Breast epithelium (tissue), 4 donors: ENCODE data around the gene GIN1. TPM values are rescaled to one million over a fixed set of nuclear protein-coding genes. Genes with fewer than 3 reads are reported as not detected.

Experiments used
- DNase-seq, 2 donors: peaks; one replicate each; pipeline ENCODE4 v3.0.0-alpha.2; 2019; ENCODE audit warnings: low spot score in 2 of 2
- H3K27ac ChIP-seq, 2 donors: fragments of 200-600 bp; sonication (generic) in 1 of 2; one replicate each; pipeline ENCODE4 v1.5.1; 2016 to 2019; ENCODE audit warnings: mild to moderate bottlenecking in 1 of 2
- H3K27me3 ChIP-seq, 2 donors: fragments of 200-600 bp; sonication (generic) in 1 of 2; one replicate each; pipeline versions ENCODE4 v1.5.1 to v1.6.0; 2017 to 2019; ENCODE audit warnings: control low read depth in 1 of 2, mild to moderate bottlenecking in 1 of 2
- H3K36me3 ChIP-seq: fragments of 200-600 bp; one replicate; pipeline ENCODE4 v1.5.1; 2019
- H3K4me1 ChIP-seq, 2 donors: fragments of 200-600 bp; sonication (generic); one replicate each; pipeline ENCODE4 v1.5.1; 2016 to 2019; ENCODE audit warnings: control low read depth in 1 of 2
- H3K4me3 ChIP-seq, 3 donors: fragments of 200-600 bp; sonication (generic); 1 replicate in 2 of 3; 2 replicates in 1 of 3; pipeline ENCODE4 v1.5.1; 2016 to 2019; ENCODE audit warnings: mild to moderate bottlenecking in 3 of 3, moderate library complexity in 2 of 3
- H3K9me3 ChIP-seq, 2 donors: fragments of 200-600 bp; sonication (generic) in 1 of 2; one replicate each; pipeline ENCODE4 v1.5.1; 2016 to 2019; ENCODE audit warnings: control low read depth in 1 of 2
- POLR2A ChIP-seq: fragments of 450-650 bp; IDR thresholded peaks from one replicate; pipeline ENCODE4 v1.6.1; 2016; ENCODE audit warnings: antibody characterized with exemption, mild to moderate bottlenecking, moderate library complexity
- POLR2AphosphoS5 ChIP-seq, 3 donors: sonication (generic); formaldehyde crosslinking; IDR thresholded peaks; one replicate each; pipeline ENCODE4 v1.6.1; 2017; ENCODE audit warnings: antibody characterized with exemption in 3 of 3
- intact Hi-C: fragments of 100-400 bp; cut with DNase I; formaldehyde crosslinking; loops from one replicate; pipeline ENCODE4 v1.15.1; 2023; ENCODE audit warnings: low total_unique reads
- total RNA-seq, 3 donors: library from RNA; depleted of rRNA; stranded (reverse); fragments of >200 nt; gene quantifications; one replicate each; pipeline ENCODE4 v1.1.0, GENCODE V29; 2016
- TF ChIP-seq, protein P1 (sequence below), 3 donors: fragments of 450-650 bp; IDR thresholded peaks; one replicate each; pipeline ENCODE4 v1.5.1; 2016 to 2017; ENCODE audit warnings: antibody characterized with exemption in 3 of 3, mild to moderate bottlenecking in 3 of 3, moderate library complexity in 3 of 3

The GIN1 gene
- total RNA-seq, 3 donors from 2014 or later: 3.4 to 10.4 (median 4.9) TPM

DNA sequence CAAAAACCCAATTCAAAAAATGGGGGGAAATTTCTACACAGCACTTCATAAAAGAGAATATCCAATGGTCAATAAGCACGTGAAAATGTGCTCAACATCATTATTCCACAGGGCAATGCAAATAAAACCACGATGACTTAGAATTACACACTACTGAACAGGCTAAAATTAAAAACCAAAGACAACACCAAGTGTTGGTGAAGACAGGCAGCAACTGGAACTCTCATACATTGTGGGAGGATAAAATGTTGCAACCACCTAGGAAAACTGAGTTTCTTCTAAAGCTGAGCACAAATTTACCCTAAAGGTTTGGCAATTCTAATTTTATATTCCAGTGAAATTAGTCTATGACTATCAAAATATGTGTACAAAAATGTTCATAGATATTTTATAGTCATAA, 9.5 kb downstream of the GIN1 start:
- intact Hi-C loops: no loop called here
- no peaks in the 10 kb centered on the region for H3K9me3 ChIP-seq
- no peaks in the 10 kb centered on the region for H3K4me1 ChIP-seq
- no peaks in the 10 kb centered on the region for H3K36me3 ChIP-seq
- no peaks in the 10 kb centered on the region for H3K27me3 ChIP-seq
- H3K27ac ChIP-seq: no peak overlapping the region
- H3K4me3 ChIP-seq: no peak overlapping the region
- no peak for TF ChIP-seq POLR2A
- no peak for TF ChIP-seq POLR2AphosphoS5 (IDR thresholded peaks at IDR 0.05)
- no peak for DNase-seq

DNA sequence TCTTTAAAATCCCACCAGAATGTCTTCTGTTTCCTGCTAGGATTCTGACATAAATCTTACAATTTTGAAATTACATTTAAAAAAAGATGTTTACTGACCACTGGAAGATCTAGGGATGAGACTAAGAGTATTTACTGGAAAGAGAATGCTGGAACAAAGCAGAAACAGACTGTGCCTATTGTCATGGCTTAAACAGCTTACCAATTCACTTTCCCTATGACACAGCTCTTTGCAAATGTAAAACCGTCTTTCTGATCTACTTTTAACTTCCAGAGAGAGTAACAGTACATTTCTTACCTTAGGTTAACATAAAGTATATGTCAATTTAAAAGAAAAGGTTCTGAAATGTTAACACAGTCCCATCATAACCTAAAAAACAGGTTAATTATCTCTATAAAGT, 10.7 kb downstream of the GIN1 start:
- intact Hi-C loops: no loop called here
- H3K9me3 ChIP-seq: no peaks in the 10 kb centered on the region

DNA sequence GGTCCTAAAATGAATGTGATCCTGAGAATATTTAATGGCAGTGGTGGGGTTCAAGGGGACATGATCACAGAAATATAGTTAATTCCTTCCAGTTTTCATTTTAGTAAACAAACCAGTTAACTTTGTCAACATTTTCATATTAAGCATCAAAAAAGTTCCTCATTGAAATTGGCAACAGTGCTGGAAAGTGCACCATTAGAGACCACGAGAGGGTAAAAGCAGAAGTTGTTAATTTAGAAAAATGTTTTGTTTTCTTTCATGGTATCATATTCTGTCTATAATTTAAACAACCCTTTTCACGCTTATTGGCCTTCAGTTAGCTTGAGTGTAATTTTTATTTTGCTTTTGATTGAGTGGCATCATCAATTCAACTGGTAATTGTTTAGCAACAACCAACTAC, 11.9 kb downstream of the GIN1 start:
- no peak overlapping the region for H3K4me3 ChIP-seq
- H3K27me3 ChIP-seq: no peaks in the 10 kb centered on the region
- H3K27ac ChIP-seq: no peak overlapping the region
- intact Hi-C loops: no loop called here
- no peak for DNase-seq
- no peaks in the 10 kb centered on the region for H3K9me3 ChIP-seq
- TF ChIP-seq POLR2A (no peak), POLR2AphosphoS5 (IDR thresholded peaks at IDR 0.05) (no peak)
- TF ChIP-seq, protein P1, sequence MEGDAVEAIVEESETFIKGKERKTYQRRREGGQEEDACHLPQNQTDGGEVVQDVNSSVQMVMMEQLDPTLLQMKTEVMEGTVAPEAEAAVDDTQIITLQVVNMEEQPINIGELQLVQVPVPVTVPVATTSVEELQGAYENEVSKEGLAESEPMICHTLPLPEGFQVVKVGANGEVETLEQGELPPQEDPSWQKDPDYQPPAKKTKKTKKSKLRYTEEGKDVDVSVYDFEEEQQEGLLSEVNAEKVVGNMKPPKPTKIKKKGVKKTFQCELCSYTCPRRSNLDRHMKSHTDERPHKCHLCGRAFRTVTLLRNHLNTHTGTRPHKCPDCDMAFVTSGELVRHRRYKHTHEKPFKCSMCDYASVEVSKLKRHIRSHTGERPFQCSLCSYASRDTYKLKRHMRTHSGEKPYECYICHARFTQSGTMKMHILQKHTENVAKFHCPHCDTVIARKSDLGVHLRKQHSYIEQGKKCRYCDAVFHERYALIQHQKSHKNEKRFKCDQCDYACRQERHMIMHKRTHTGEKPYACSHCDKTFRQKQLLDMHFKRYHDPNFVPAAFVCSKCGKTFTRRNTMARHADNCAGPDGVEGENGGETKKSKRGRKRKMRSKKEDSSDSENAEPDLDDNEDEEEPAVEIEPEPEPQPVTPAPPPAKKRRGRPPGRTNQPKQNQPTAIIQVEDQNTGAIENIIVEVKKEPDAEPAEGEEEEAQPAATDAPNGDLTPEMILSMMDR (IDR thresholded peaks at IDR 0.05): no peak
- no peaks in the 10 kb centered on the region for H3K4me1 ChIP-seq
- no peaks in the 10 kb centered on the region for H3K36me3 ChIP-seq

More for the DNA sequence above, 10.7 kb downstream of the GIN1 start:
- Histone ChIP-seq H3K27ac (no peak overlapping the region), H3K4me3 (no peak overlapping the region), H3K4me1 (no peaks in the 10 kb centered on the region), H3K36me3 (no peaks in the 10 kb centered on the region), H3K27me3 (no peaks in the 10 kb centered on the region)
- DNase-seq: no peak
- TF ChIP-seq, protein P1 (IDR thresholded peaks at IDR 0.05): no peak
- TF ChIP-seq POLR2AphosphoS5 (IDR thresholded peaks at IDR 0.05): no peak
- TF ChIP-seq POLR2A: no peak

- no peaks in the 10 kb centered on the region for H3K27me3 ChIP-seq
- no peaks in the 10 kb centered on the region for H3K9me3 ChIP-seq
- intact Hi-C loops: no loop called here
- no peak for TF ChIP-seq POLR2A
- TF ChIP-seq, protein P1 (IDR thresholded peaks at IDR 0.05): no peak
- no peaks in the 10 kb centered on the region for H3K36me3 ChIP-seq
- no peak overlapping the region for H3K27ac ChIP-seq
- H3K4me3 ChIP-seq: no peak overlapping the region
- no peaks in the 10 kb centered on the region for H3K4me1 ChIP-seq
- DNase-seq: no peak
These were observed 17.7 kb downstream of the GIN1 start for GRCh38 chr5:103102234-103102633.

GRCh38 chr5:103101079-103101750, 18.7 kb downstream of the GIN1 start:
- H3K36me3 ChIP-seq: no peaks in the 10 kb centered on the region
- intact Hi-C loops: no loop called here
- no peak overlapping the region for H3K4me3 ChIP-seq
- H3K27me3 ChIP-seq: no peaks in the 10 kb centered on the region
- TF ChIP-seq POLR2A (no peak), POLR2AphosphoS5 (IDR thresholded peaks at IDR 0.05) (no peak)
- TF ChIP-seq, protein P1 (IDR thresholded peaks at IDR 0.05): no peak
- H3K4me1 ChIP-seq: no peaks in the 10 kb centered on the region
- H3K27ac ChIP-seq: no peak overlapping the region
- no peaks in the 10 kb centered on the region for H3K9me3 ChIP-seq
- no peak for DNase-seq

DNA sequence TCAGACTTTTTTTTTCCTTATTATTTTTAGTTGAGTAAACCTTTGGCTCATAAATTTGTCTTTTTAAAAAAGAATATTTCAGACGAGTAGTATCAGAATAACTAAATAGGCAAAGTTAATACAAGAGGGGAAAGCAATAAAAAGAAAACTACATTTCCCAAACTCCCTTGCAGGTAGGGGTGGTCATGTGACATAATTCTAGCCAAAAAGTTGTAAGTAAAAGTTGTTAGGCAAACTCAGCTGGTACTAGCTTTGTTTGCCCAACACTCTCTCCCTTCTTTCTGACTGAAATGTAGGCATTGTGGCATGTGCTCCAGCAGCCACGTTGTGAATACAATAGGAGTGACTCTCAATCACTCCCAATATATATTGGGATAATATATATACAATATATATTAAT, 20.9 kb downstream of the GIN1 start:
- no peak for DNase-seq
- TF ChIP-seq, protein P1 (IDR thresholded peaks at IDR 0.05): no peak
- TF ChIP-seq POLR2AphosphoS5 (IDR thresholded peaks at IDR 0.05): no peak
- TF ChIP-seq POLR2A: no peak
- no peaks in the 10 kb centered on the region for H3K27me3 ChIP-seq
- H3K27ac ChIP-seq: no peak overlapping the region
- H3K4me1 ChIP-seq: no peaks in the 10 kb centered on the region
- intact Hi-C loops: no loop called here
- no peaks in the 10 kb centered on the region for H3K36me3 ChIP-seq
- H3K4me3 ChIP-seq: no peak overlapping the region
- no peaks in the 10 kb centered on the region for H3K9me3 ChIP-seq
